Chondrocyte (in vitro differentiated cells): Measurements from ENCODE around the gene BRD7. TPM values are rescaled to one million over a fixed set of nuclear protein-coding genes. Genes with fewer than 3 reads are reported as not detected.

Source experiments
- DNase-seq: peaks from one replicate; pipeline ENCODE4 v3.0.0; 2021; ENCODE audit warnings: mixed read lengths, low spot score
- H3K27ac Mint-ChIP-seq: one replicate; pipeline ENCODE4 v1.8.0; 2021; ENCODE audit warnings: mild to moderate bottlenecking, moderate library complexity, mixed read lengths; ENCODE audit not compliant: unreplicated experiment
- H3K27me3 Mint-ChIP-seq: 2 replicates; pipeline ENCODE4 v1.8.0; 2021; ENCODE audit warnings: low read depth, mixed read lengths
- H3K36me3 Mint-ChIP-seq: 2 replicates; pipeline ENCODE4 v1.8.0; 2021; ENCODE audit warnings: low read depth, mixed read lengths
- H3K4me1 Mint-ChIP-seq: 2 replicates; pipeline ENCODE4 v1.8.0; 2021; ENCODE audit warnings: low read depth, mild to moderate bottlenecking, mixed read lengths
- H3K4me3 Mint-ChIP-seq: one replicate; pipeline ENCODE4 v1.8.0; 2021; ENCODE audit warnings: mild to moderate bottlenecking, moderate library complexity, mixed read lengths; ENCODE audit not compliant: unreplicated experiment
- H3K9me3 Mint-ChIP-seq: 2 replicates; pipeline ENCODE4 v1.8.0; 2021; ENCODE audit warnings: low read depth, mixed read lengths
- total RNA-seq: library from RNA; stranded (reverse); gene quantifications from 3 replicates; pipeline ENCODE4 v1.2.1, GENCODE V29; 2021
- TF ChIP-seq, protein P1 (sequence below): fragments of 200-600 bp; sonication (generic); IDR thresholded peaks from 2 replicates; pipeline ENCODE4 v1.5.0; 2021; ENCODE audit warnings: antibody characterized with exemption, mild to moderate bottlenecking, moderate library complexity

Gene BRD7
- total RNA-seq, 1 donor from 2014 or later = 47.6 TPM

- Mint-ChIP-seq H3K36me3 (peaks cover 18% of the 10 kb centered on the region), H3K9me3 (no peaks in the 10 kb centered on the region), H3K27me3 (no peaks in the 10 kb centered on the region), H3K27ac (no peak overlapping the region), H3K4me3 (no peak overlapping the region), H3K4me1 (peaks cover 15% of the 10 kb centered on the region)
- TF ChIP-seq, protein P1, sequence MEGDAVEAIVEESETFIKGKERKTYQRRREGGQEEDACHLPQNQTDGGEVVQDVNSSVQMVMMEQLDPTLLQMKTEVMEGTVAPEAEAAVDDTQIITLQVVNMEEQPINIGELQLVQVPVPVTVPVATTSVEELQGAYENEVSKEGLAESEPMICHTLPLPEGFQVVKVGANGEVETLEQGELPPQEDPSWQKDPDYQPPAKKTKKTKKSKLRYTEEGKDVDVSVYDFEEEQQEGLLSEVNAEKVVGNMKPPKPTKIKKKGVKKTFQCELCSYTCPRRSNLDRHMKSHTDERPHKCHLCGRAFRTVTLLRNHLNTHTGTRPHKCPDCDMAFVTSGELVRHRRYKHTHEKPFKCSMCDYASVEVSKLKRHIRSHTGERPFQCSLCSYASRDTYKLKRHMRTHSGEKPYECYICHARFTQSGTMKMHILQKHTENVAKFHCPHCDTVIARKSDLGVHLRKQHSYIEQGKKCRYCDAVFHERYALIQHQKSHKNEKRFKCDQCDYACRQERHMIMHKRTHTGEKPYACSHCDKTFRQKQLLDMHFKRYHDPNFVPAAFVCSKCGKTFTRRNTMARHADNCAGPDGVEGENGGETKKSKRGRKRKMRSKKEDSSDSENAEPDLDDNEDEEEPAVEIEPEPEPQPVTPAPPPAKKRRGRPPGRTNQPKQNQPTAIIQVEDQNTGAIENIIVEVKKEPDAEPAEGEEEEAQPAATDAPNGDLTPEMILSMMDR = no peak
- no peak for DNase-seq
Measured at GRCh38 chr16:50314665-50315064, 54.1 kb downstream of the BRD7 start.

DNA sequence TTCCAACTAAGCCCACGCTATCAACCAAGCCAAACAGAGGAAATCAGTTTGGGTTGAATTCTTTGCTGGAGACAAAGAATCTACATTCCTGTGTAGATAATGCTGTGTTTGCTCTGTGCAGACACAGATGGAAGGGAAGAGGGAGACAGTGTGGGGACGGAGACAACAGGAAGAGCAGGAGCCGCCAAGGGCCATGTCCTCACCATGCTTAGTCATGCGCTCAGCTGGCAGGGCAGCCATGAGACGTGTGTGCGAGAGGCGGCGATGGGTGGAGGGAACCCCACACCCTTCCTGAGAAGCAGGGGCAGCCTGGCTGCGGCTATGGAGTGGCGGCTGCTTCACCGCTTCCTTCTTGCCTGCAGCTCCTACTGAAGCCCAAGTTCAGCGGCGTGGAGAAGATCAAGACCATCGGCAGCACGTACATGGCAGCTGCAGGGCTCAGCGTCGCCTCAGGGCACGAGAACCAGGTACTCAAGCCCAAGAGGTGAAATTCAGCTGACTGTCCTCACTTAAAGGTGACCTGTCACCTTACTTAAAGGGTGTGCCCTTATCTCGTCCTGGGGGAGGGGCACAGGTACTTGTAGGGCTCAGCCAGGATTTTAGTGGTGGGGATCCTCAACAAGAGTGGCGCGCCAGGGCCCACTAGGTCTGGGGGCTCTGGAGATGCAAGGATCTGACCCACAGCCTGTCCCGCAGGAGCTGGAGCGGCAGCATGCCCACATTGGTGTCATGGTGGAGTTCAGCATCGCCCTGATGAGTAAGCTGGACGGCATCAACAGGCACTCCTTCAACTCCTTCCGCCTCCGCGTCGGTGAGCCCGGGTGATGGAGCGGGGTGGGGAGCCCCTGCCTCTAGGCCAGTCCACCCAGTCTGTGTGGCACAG is 55.0 kb downstream of the BRD7 start:
- Mint-ChIP-seq H3K36me3 (peaks cover 16% of the 10 kb centered on the region), H3K27ac (no peak overlapping the region), H3K27me3 (no peaks in the 10 kb centered on the region), H3K4me1 (peaks cover 15% of the 10 kb centered on the region), H3K9me3 (no peaks in the 10 kb centered on the region), H3K4me3 (no peak overlapping the region)
- TF ChIP-seq, protein P1 = no peak
- peak; percentile 87 for DNase-seq

GRCh38 chr16:50311891-50312501 is 56.8 kb downstream of the BRD7 start:
- peaks cover 15% of the 10 kb centered on the region for H3K4me1 Mint-ChIP-seq
- no peaks in the 10 kb centered on the region for H3K27me3 Mint-ChIP-seq
- no peak overlapping the region for H3K27ac Mint-ChIP-seq
- H3K4me3 Mint-ChIP-seq = no peak overlapping the region
- peaks cover 10% of the 10 kb centered on the region for H3K36me3 Mint-ChIP-seq
- TF ChIP-seq, protein P1 = no peak
- H3K9me3 Mint-ChIP-seq = no peaks in the 10 kb centered on the region
- DNase-seq = peak; percentile 59

GRCh38 chr16:50311134-50311528 is 57.7 kb downstream of the BRD7 start:
- Mint-ChIP-seq H3K4me3 (no peak overlapping the region), H3K27ac (no peak overlapping the region), H3K9me3 (no peaks in the 10 kb centered on the region), H3K4me1 (peaks cover 11% of the 10 kb centered on the region), H3K36me3 (peaks cover 10% of the 10 kb centered on the region), H3K27me3 (no peaks in the 10 kb centered on the region)
- TF ChIP-seq, protein P1 = no peak
- DNase-seq = peak; percentile 58

DNA sequence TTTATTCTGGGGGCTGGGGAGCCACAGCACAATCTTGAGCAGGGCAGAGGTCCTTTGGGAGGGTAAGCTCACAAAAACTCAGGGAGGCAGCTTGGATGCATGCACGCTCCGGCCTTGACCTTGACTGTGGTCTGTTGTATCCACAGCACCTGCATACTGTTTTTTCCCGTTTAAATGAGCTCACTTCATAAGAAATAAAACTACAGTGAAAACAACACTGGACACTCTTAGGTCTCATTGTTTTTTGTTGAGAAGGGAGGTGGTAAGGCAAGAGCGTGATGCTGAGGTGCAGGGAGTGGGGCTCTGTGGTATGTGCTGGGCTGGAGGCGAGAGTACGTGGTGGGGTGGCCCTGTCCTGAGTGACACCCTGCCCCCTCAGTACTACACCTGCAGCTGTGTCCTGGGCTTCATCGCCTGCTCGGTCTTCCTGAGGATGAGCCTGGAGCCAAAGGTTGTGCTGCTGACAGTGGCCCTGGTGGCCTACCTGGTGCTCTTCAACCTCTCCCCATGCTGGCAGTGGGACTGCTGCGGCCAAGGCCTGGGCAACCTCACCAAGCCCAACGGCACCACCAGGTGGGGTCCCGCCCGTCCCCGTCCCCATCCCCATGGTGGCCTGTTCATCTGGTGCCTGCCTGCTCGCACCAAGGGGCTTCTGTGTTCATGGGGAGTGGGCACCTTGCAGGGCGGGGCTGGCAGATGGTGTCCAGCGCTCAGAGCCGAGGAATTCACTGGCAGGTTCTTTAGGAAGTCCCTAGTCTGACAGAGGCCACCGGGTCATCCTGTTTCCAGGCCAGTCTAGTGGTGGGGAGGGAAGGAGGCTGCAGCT is 58.3 kb downstream of the BRD7 start:
- H3K27me3 Mint-ChIP-seq = no peaks in the 10 kb centered on the region
- H3K4me3 Mint-ChIP-seq = no peak overlapping the region
- peaks cover 6% of the 10 kb centered on the region for H3K4me1 Mint-ChIP-seq
- peaks cover 10% of the 10 kb centered on the region for H3K36me3 Mint-ChIP-seq
- TF ChIP-seq, protein P1 = no peak
- no peaks in the 10 kb centered on the region for H3K9me3 Mint-ChIP-seq
- H3K27ac Mint-ChIP-seq = no peak overlapping the region
- DNase-seq = peak; percentile 88
